H1 (cell line): ENCODE data around the gene SAP30. TPM values are rescaled to one million over a fixed set of nuclear protein-coding genes. Genes with fewer than 3 reads are reported as not detected.

ENCODE experiments used
- CTCF ChIA-PET: fragments of 300-600 bp; sonication (Branson Sonifier 250); formaldehyde crosslinking; loops from one replicate; lab custom pipeline; 2021; ENCODE audit not compliant: partially characterized antibody; lab: Charles Lee
- POLR2A ChIA-PET: fragments of 300-600 bp; sonication (Branson Sonifier 250); formaldehyde crosslinking; loops from one replicate; lab custom pipeline; 2021; ENCODE audit warnings: inconsistent platforms; ENCODE audit not compliant: partially characterized antibody; lab: Charles Lee
- DNase-seq, 2 experiments: peaks; one replicate each; pipeline versions ENCODE4 v3.0.0 to v3.0.0-alpha.2; 2010 to 2022; ENCODE audit warnings: low spot score in 2 of 2, low read depth in 1 of 2, mixed read lengths in 1 of 2
- FAIRE-seq: peaks from 2 replicates; lab custom pipeline; 2011; peaks lifted over from hg19 to GRCh38; lab: Jason Lieb, UNC
- H2AFZ ChIP-seq: 2 replicates; pipeline ENCODE4 v1.8.1; 2012; ENCODE audit warnings: low read length, inconsistent platforms
- H2AK5ac ChIP-seq: 2 replicates; pipeline ENCODE4 v1.6.1; 2013; ENCODE audit warnings: low read depth, low read length
- H2BK120ac ChIP-seq: replicated peaks from 2 replicates; pipeline ENCODE3; 2013; ENCODE audit warnings: low read depth, low read length, inconsistent platforms
- H2BK12ac ChIP-seq: 2 replicates; pipeline ENCODE4 v1.6.1; 2013; ENCODE audit warnings: low read depth, low read length
- H2BK15ac ChIP-seq: 2 replicates; pipeline ENCODE4 v1.6.1; 2013; ENCODE audit warnings: low read length
- H2BK20ac ChIP-seq: 2 replicates; pipeline ENCODE4 v1.6.1; 2013; ENCODE audit warnings: low read length
- H2BK5ac ChIP-seq: 2 replicates; pipeline ENCODE4 v1.6.1; 2013; ENCODE audit warnings: low read depth, low read length
- H3K14ac ChIP-seq: 2 replicates; pipeline ENCODE4 v1.6.1; 2013; ENCODE audit warnings: inconsistent platforms; ENCODE audit not compliant: insufficient read length
- H3K18ac ChIP-seq: 2 replicates; pipeline ENCODE4 v1.6.1; 2013; ENCODE audit warnings: low read length; ENCODE audit errors: extremely low read depth
- H3K23ac ChIP-seq: 2 replicates; pipeline ENCODE4 v1.6.1; 2013; ENCODE audit warnings: inconsistent platforms; ENCODE audit not compliant: insufficient read length
- H3K23me2 ChIP-seq: 2 replicates; pipeline ENCODE4 v1.6.1; 2013; ENCODE audit warnings: low read depth, low read length
- H3K27ac ChIP-seq: 2 replicates; pipeline ENCODE4 v1.6.1; 2011; ENCODE audit warnings: low read depth, low read length, inconsistent platforms
- H3K27me3 ChIP-seq, 4 experiments: replicated peaks in 1 of 4; 1 replicate in 1 of 4; 2 replicates in 3 of 4; pipeline versions ENCODE4 v1.6.1 to v1.8.1; 2011 to 2013; ENCODE audit warnings: low read length in 3 of 4, mild to moderate bottlenecking in 3 of 4, inconsistent platforms in 2 of 4, mixed read lengths in 2 of 4, moderate library complexity in 1 of 4; ENCODE audit not compliant: control insufficient read depth in 3 of 4, insufficient read depth in 3 of 4; ENCODE audit errors: extremely low read depth in 1 of 4
- H3K36me3 ChIP-seq, 4 experiments: 2 replicates each; pipeline versions ENCODE4 v1.6.1 to v1.8.1; 2011 to 2013; ENCODE audit warnings: mild to moderate bottlenecking in 4 of 4, low read length in 3 of 4, moderate library complexity in 2 of 4, control low read depth in 1 of 4, inconsistent platforms in 1 of 4; ENCODE audit not compliant: insufficient read depth in 4 of 4, control insufficient read depth in 2 of 4
- H3K4ac ChIP-seq: replicated peaks from 2 replicates; pipeline ENCODE3; 2013; ENCODE audit warnings: low read length, low read depth, mixed read lengths, inconsistent platforms; ENCODE audit not compliant: insufficient read length
- H3K4me1 ChIP-seq, 4 experiments: replicated peaks in 1 of 4; 1 replicate in 1 of 4; 2 replicates in 3 of 4; pipeline versions ENCODE4 v1.6.1 to v1.8.1; 2011 to 2013; ENCODE audit warnings: low read length in 3 of 4, inconsistent platforms in 2 of 4, mixed read lengths in 1 of 4; ENCODE audit not compliant: insufficient read depth in 4 of 4, control insufficient read depth in 3 of 4
- H3K4me2 ChIP-seq, 2 experiments: 2 replicates each; pipeline versions ENCODE4 v1.6.1 to v1.8.1; 2011 to 2013; ENCODE audit warnings: low read depth in 2 of 2, low read length in 2 of 2, control low read depth in 1 of 2, inconsistent platforms in 1 of 2, mild to moderate bottlenecking in 1 of 2; ENCODE audit not compliant: insufficient read depth in 1 of 2
- H3K4me3 ChIP-seq, 4 experiments: fragments of 200-600, 300-600 bp in 1 of 4; sonication (generic), shearing (Covaris generic), sonication (Bioruptor Twin) in 1 of 4; 2 replicates each; pipeline versions ENCODE4 v1.5.1 to v1.8.1; 2011 to 2016; ENCODE audit warnings: low read length in 4 of 4, low read depth in 3 of 4, control low read depth in 2 of 4, inconsistent platforms in 2 of 4, mild to moderate bottlenecking in 2 of 4, mixed read lengths in 1 of 4, moderate library complexity in 1 of 4; ENCODE audit not compliant: insufficient read depth in 2 of 4; ENCODE audit errors: extremely low read depth in 1 of 4
- H3K56ac ChIP-seq: replicated peaks from 2 replicates; pipeline ENCODE3; 2013; ENCODE audit warnings: low read depth, mild to moderate bottlenecking, mixed read lengths, low read length, inconsistent platforms; ENCODE audit not compliant: insufficient read length
- H3K79me1 ChIP-seq: 2 replicates; pipeline ENCODE4 v1.6.1; 2013; ENCODE audit warnings: low read depth, low read length, control low read depth
- H3K79me2 ChIP-seq, 2 experiments: 2 replicates each; pipeline versions ENCODE4 v1.6.1 to v1.8.1; 2012 to 2013; ENCODE audit warnings: low read length in 2 of 2, mild to moderate bottlenecking in 2 of 2, inconsistent platforms in 1 of 2; ENCODE audit not compliant: insufficient read depth in 2 of 2, control insufficient read depth in 1 of 2
- H3K9ac ChIP-seq, 4 experiments: replicated peaks in 1 of 4; 1 replicate in 1 of 4; 2 replicates in 3 of 4; pipeline versions ENCODE4 v1.6.1 to v1.8.1; 2011 to 2013; ENCODE audit warnings: low read depth in 3 of 4, low read length in 3 of 4, control low read depth in 2 of 4, mild to moderate bottlenecking in 2 of 4, moderate library complexity in 2 of 4, inconsistent platforms in 1 of 4; ENCODE audit errors: extremely low read depth in 1 of 4
- H3K9me3 ChIP-seq, 2 experiments: 2 replicates each; pipeline versions ENCODE4 v1.6.1 to v1.8.1; 2012 to 2013; ENCODE audit warnings: mild to moderate bottlenecking in 2 of 2, moderate library complexity in 2 of 2, control low read depth in 1 of 2, inconsistent platforms in 1 of 2, low read depth in 1 of 2, low read length in 1 of 2, mixed read lengths in 1 of 2; ENCODE audit not compliant: insufficient read depth in 2 of 2
- H4K20me1 ChIP-seq, 2 experiments: replicated peaks in 1 of 2; 2 replicates each; pipeline versions ENCODE3 to v1.8.1; 2011 to 2013; ENCODE audit warnings: inconsistent platforms in 2 of 2, low read length in 2 of 2, mild to moderate bottlenecking in 1 of 2; ENCODE audit not compliant: insufficient read depth in 2 of 2, control insufficient read depth in 1 of 2
- H4K5ac ChIP-seq: 2 replicates; pipeline ENCODE4 v1.6.1; 2013; ENCODE audit warnings: low read length, low read depth, mixed read lengths, inconsistent platforms; ENCODE audit not compliant: insufficient read length
- H4K8ac ChIP-seq: 2 replicates; pipeline ENCODE4 v1.8.0; 2013; ENCODE audit warnings: mild to moderate bottlenecking, moderate library complexity, low read length, inconsistent platforms; ENCODE audit not compliant: insufficient read depth; ENCODE audit errors: extremely low read depth
- H4K91ac ChIP-seq: replicated peaks from 2 replicates; pipeline ENCODE3; 2013; ENCODE audit warnings: low read length, mixed read lengths, inconsistent platforms; ENCODE audit not compliant: insufficient read length
- EP300 ChIP-seq, 2 experiments: IDR thresholded peaks; 1 replicate in 1 of 2; 2 replicates in 1 of 2; pipeline ENCODE4 v1.6.1; 2011 to 2012; ENCODE audit warnings: low read depth in 2 of 2, low read length in 2 of 2, mild to moderate bottlenecking in 2 of 2, borderline replicate concordance in 1 of 2, inconsistent platforms in 1 of 2, moderate library complexity in 1 of 2
- MAFK ChIP-seq: IDR thresholded peaks from 2 replicates; pipeline ENCODE4 v1.6.1; 2012; ENCODE audit warnings: low read depth, mild to moderate bottlenecking, improper control_type of control experiment, low read length
- NRF1 ChIP-seq: IDR thresholded peaks from 2 replicates; pipeline ENCODE4 v1.6.1; 2011; ENCODE audit warnings: mild to moderate bottlenecking, low read depth, low read length, improper control_type of control experiment
- PHF8 ChIP-seq: fragments of 200-600 bp; sonication (generic); conservative IDR thresholded peaks from 2 replicates; pipeline ENCODE4 v1.7.1; 2012; ENCODE audit warnings: low read depth, mild to moderate bottlenecking, inconsistent platforms, low read length, moderate library complexity
- RNF2 ChIP-seq: fragments of 200-900, 300-1000 bp; sonication (generic); IDR thresholded peaks from 2 replicates; pipeline ENCODE4 v1.7.1; 2016; ENCODE audit warnings: borderline replicate concordance, low read depth, mild to moderate bottlenecking, antibody characterized with exemption, low read length; ENCODE audit not compliant: poor library complexity, severe bottlenecking; ENCODE audit errors: missing control alignments
- SIRT6 ChIP-seq: IDR thresholded peaks from one replicate; pipeline ENCODE4 v1.7.1; 2012; ENCODE audit warnings: low read length, inconsistent platforms
- TCF12 ChIP-seq: IDR thresholded peaks from 2 replicates; pipeline ENCODE4 v1.6.1; 2011; ENCODE audit warnings: low read depth, mild to moderate bottlenecking, low read length
- WGBS, 2 experiments: shearing (Covaris generic) in 1 of 2; methylation state at CpG; one replicate each; pipeline versions ENCODE4 v1.1.6 to v1.1.7; 2013 to 2015; ENCODE audit warnings: low lambda C conversion rate in 2 of 2, mixed read lengths in 2 of 2, inconsistent platforms in 1 of 2, low coverage in 1 of 2, missing lambda C conversion rate in 1 of 2; ENCODE audit not compliant: insufficient replicate concordance in 2 of 2, insufficient coverage in 1 of 2, insufficient read length in 1 of 2; ENCODE audit errors: extremely low coverage in 1 of 2, missing lambda C conversion rate in 1 of 2; 5-methylcytosine and 5-hydroxymethylcytosine counted together
- polyA plus RNA-seq, 7 experiments: library from polyadenylated mRNA; depleted of rRNA in 3 of 7; stranded (reverse) in 5 of 7; unstranded in 2 of 7; fragments of >200 nt in 5 of 7; fragments of 200-250 nt in 2 of 7; gene quantifications; 1 replicate in 5 of 7; 2 replicates in 1 of 7; 4 replicates in 1 of 7; pipeline versions ENCODE4 v1.2.1 to v1.2.3, GENCODE V29; 2011 to 2013; ENCODE audit warnings: missing spikeins in 2 of 7, mixed read lengths in 2 of 7
- total RNA-seq: library from RNA; stranded (reverse); fragmentation: NEBNext Ultra II Directional; extraction: Animal tissue kit (Norgen Biotek cat#: 25700); gene quantifications from 2 replicates; pipeline ENCODE4 v1.2.1, GENCODE V29; 2021

SAP30 gene
- total and polyA plus RNA-seq, 2 of the 8 experiments (the other 6 are each of a cell fraction or from before 2014, with no cell fraction given), result 7.7 to 21.1 TPM

DNA sequence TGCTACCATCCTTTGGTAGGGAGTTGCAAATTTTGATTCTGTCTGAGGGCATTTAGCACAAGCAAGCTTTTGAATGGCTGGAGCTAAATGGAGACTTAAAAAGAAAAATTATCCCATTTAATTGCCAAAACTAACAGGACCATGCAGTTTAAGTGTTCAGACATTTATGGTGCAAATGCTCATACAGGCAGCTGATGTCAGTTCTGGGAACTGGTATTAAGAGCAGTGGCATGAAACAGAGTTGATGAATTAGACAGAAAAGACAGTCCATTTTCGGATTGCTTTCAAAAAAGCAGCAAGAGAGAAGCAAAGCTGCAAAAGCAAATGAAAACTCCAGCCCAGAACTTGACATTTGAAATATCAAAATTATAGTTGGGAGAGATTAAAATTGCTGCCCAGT is 26.9 kb downstream of the SAP30 start:
- Histone ChIP-seq H3K27ac (no peak overlapping the region), H3K79me2 (no peaks in the 10 kb centered on the region), H4K8ac (no peak overlapping the region), H3K4me3 (no peak overlapping the region), H3K36me3 (no peaks in the 10 kb centered on the region), H2AFZ (no peak overlapping the region), H4K5ac (no peak overlapping the region), H2BK15ac (no peak overlapping the region), H3K4me1 (no peaks in the 10 kb centered on the region), H2BK20ac (no peak overlapping the region), H3K14ac (no peak overlapping the region), H3K9ac (no peak overlapping the region), H2BK5ac (no peak overlapping the region), H3K79me1 (no peaks in the 10 kb centered on the region), H3K9me3 (no peaks in the 10 kb centered on the region), H3K4me2 (no peak overlapping the region), H4K20me1 (no peaks in the 10 kb centered on the region), H3K23ac (no peak overlapping the region), H3K23me2 (peaks cover 2% of the 10 kb centered on the region), H4K91ac (no peak overlapping the region), H2BK120ac (no peak overlapping the region), H2BK12ac (no peak overlapping the region), H2AK5ac (no peak overlapping the region), H3K56ac (no peak overlapping the region), H3K4ac (no peak overlapping the region), H3K18ac (no peak overlapping the region), H3K27me3 (no peaks in the 10 kb centered on the region)
- 83% methylated on average over 1 of the region's 1 CpG; no CpG with 5 or more reads in 1 of the 2 experiments for WGBS, 2 experiments
- DNase-seq (no peak), FAIRE-seq (no peak)
- ChIA-PET POLR2A (interaction anchor here (2.0 kb wide), 1 partner anchor 65 kb away, joined by 5 read pairs; no protein-coding TSS in a partner anchor), CTCF (interaction anchor here (0.7 to 2.2 kb wide), 8 partner anchors 8 to 387 kb away, joined by 3 to 13 read pairs (median 4); no protein-coding TSS in a partner anchor)
- TF ChIP-seq PHF8 (no peak), SIRT6 (no peak), TCF12 (no peak), EP300 (IDR thresholded peaks at IDR 0.05; ENCODE audit: borderline replicate concordance in 1 of 2, low read depth in 2 of 2, low read length in 2 of 2) (no peak), NRF1 (no peak), MAFK (no peak), RNF2 (no peak)
